ENCODE results near the gene DNAI4. TPM values are rescaled to one million over a fixed set of nuclear protein-coding genes. Genes with fewer than 3 reads are reported as not detected.
"Not testable (repeated sequence)": the region's sequence is repeated elsewhere in the genome, so short reads cannot be mapped to it uniquely, and the experiment has no call there.

Gene DNAI4
- total and polyA plus RNA-seq, 2 donors (not counting 1 experiment from before 2014, with no cell fraction given), result 0.30 to 2.7 TPM

GRCh38 chr1:66873111-66873510 is 51.5 kb downstream of the DNAI4 start:
- no peak overlapping the region for H2AFZ ChIP-seq (ENCODE audit: insufficient read depth, low read depth, low read length, poor library complexity, severe bottlenecking)
- Mint-ChIP-seq H3K27me3 (no peaks in the 10 kb centered on the region), H3K9me3 (ENCODE audit: insufficient read depth) (no peaks in the 10 kb centered on the region), H3K4me3 (no peak overlapping the region), H3K4me1 (no peaks in the 10 kb centered on the region), H3K27ac (no peak overlapping the region)
- ChIA-PET POLR2A (no interaction called here), CTCF (no interaction called here)
- no peak overlapping the region for H3K4me2 ChIP-seq (replicated peaks; ENCODE audit: low read depth, low read length, poor library complexity, severe bottlenecking)
- H4K20me1 ChIP-seq (ENCODE audit: control insufficient read depth, insufficient read depth, low read length, poor library complexity, severe bottlenecking), result no peaks in the 10 kb centered on the region
- DNase-seq, result no peak
- no peaks in the 10 kb centered on the region for H3K36me3 ChIP-seq (replicated peaks in 1 of 2; ENCODE audit: control extremely low read depth in 1 of 2, control insufficient read depth in 1 of 2, extremely low read depth in 1 of 2, insufficient read depth in 2 of 2, low read length in 1 of 2)
- H3K27ac ChIP-seq (ENCODE audit: low read length in 2 of 2), result no peak overlapping the region
- intact Hi-C loops (cut with micrococcal nuclease), result no loop called here
- H3K27me3 ChIP-seq (replicated peaks in 1 of 4; ENCODE audit: control extremely low read depth in 1 of 4, control insufficient read depth in 3 of 4, insufficient read depth in 4 of 4, low read length in 3 of 4), result no peaks in the 10 kb centered on the region
- no peaks in the 10 kb centered on the region for H3K79me2 ChIP-seq (ENCODE audit: control insufficient read depth, insufficient read depth, low read length)
- H3K4me1 ChIP-seq (ENCODE audit: control insufficient read depth in 2 of 2, insufficient read depth in 2 of 2, low read length in 2 of 2), result no peaks in the 10 kb centered on the region
- ATAC-seq (ENCODE audit: low read depth), result no peak
- TF ChIP-seq CTCF (IDR thresholded peaks at IDR 0.05), result no peak
- TF ChIP-seq EZH2 (IDR thresholded peaks at IDR 0.05; ENCODE audit: borderline replicate concordance, insufficient read depth, low read depth, low read length, poor library complexity, severe bottlenecking), result no peak
- WGBS (ENCODE audit: insufficient coverage), result 82% methylated on average over 3 of the region's 5 CpGs
- no peak overlapping the region for H3K9ac ChIP-seq (ENCODE audit: low read length)
- H3K4me3 ChIP-seq (ENCODE audit: control extremely low read depth in 1 of 5, extremely low read depth in 1 of 5, insufficient read depth in 1 of 5, low read depth in 2 of 5, low read length in 4 of 5), result no peak overlapping the region
- H3K9me3 ChIP-seq (ENCODE audit: control extremely low read depth in 1 of 3, control insufficient read depth in 2 of 3, insufficient read depth in 1 of 3, low read length in 2 of 3), result no peaks in the 10 kb centered on the region

- 92% methylated on average over 7 of the region's 7 CpGs for WGBS (ENCODE audit: insufficient coverage)
- POLR2A ChIA-PET; intact Hi-C loops (cut with micrococcal nuclease); CTCF ChIA-PET; H3K27me3 Mint-ChIP-seq; H3K4me1 Mint-ChIP-seq; H2AFZ ChIP-seq (ENCODE audit: insufficient read depth, low read depth, low read length, poor library complexity, severe bottlenecking); H3K9ac ChIP-seq (ENCODE audit: low read length); ATAC-seq (ENCODE audit: low read depth); H3K36me3 ChIP-seq (replicated peaks in 1 of 2; ENCODE audit: control extremely low read depth in 1 of 2, control insufficient read depth in 1 of 2, extremely low read depth in 1 of 2, insufficient read depth in 2 of 2, low read length in 1 of 2); H3K27ac Mint-ChIP-seq; H3K4me1 ChIP-seq (ENCODE audit: control insufficient read depth in 2 of 2, insufficient read depth in 2 of 2, low read length in 2 of 2); H3K4me2 ChIP-seq (replicated peaks; ENCODE audit: low read depth, low read length, poor library complexity, severe bottlenecking); H3K27ac ChIP-seq (ENCODE audit: low read length in 2 of 2); H3K9me3 Mint-ChIP-seq (ENCODE audit: insufficient read depth); DNase-seq; H3K27me3 ChIP-seq (replicated peaks in 1 of 4; ENCODE audit: control extremely low read depth in 1 of 4, control insufficient read depth in 3 of 4, insufficient read depth in 4 of 4, low read length in 3 of 4); H3K4me3 ChIP-seq (ENCODE audit: control extremely low read depth in 1 of 5, extremely low read depth in 1 of 5, insufficient read depth in 1 of 5, low read depth in 2 of 5, low read length in 4 of 5); H4K20me1 ChIP-seq (ENCODE audit: control insufficient read depth, insufficient read depth, low read length, poor library complexity, severe bottlenecking); H3K4me3 Mint-ChIP-seq; H3K79me2 ChIP-seq (ENCODE audit: control insufficient read depth, insufficient read depth, low read length); H3K9me3 ChIP-seq (ENCODE audit: control extremely low read depth in 1 of 3, control insufficient read depth in 2 of 3, insufficient read depth in 1 of 3, low read length in 2 of 3): not testable (repeated sequence)
Measured at GRCh38 chr1:66872024-66872423, 52.6 kb downstream of the DNAI4 start.

Data from B cell (primary cell).